Liver (tissue), 9 donors: ENCODE data around the gene PGAP6. TPM values are rescaled to one million over a fixed set of nuclear protein-coding genes. Genes with fewer than 3 reads are reported as not detected.

Experiments
- DNase-seq: peaks from one replicate; pipeline ENCODE4 v3.0.0-alpha.2; 2017; ENCODE audit warnings: low spot score
- H3K27ac ChIP-seq, 2 donors: one replicate each; pipeline ENCODE4 v1.7.0; 2013; ENCODE audit warnings: inconsistent platforms in 2 of 2, low read length in 2 of 2, control low read depth in 1 of 2, low read depth in 1 of 2, mild to moderate bottlenecking in 1 of 2
- H3K27me3 ChIP-seq, 4 donors: one replicate each; pipeline versions ENCODE4 v1.6.1 to v1.7.0; 2013; ENCODE audit warnings: low read length in 3 of 4, inconsistent platforms in 1 of 4, mild to moderate bottlenecking in 1 of 4, moderate library complexity in 1 of 4; ENCODE audit not compliant: control insufficient read depth in 4 of 4, insufficient read depth in 4 of 4
- H3K36me3 ChIP-seq, 4 donors: one replicate each; pipeline versions ENCODE4 v1.6.1 to v1.7.0; 2013; ENCODE audit warnings: low read length in 3 of 4, mild to moderate bottlenecking in 3 of 4, low read depth in 1 of 4, moderate library complexity in 1 of 4; ENCODE audit not compliant: control insufficient read depth in 4 of 4, insufficient read depth in 3 of 4
- H3K4me1 ChIP-seq, 4 donors: one replicate each; pipeline versions ENCODE4 v1.6.1 to v1.7.0; 2013; ENCODE audit warnings: low read length in 3 of 4, mild to moderate bottlenecking in 3 of 4, moderate library complexity in 1 of 4; ENCODE audit not compliant: control insufficient read depth in 4 of 4, insufficient read depth in 4 of 4
- H3K4me3 ChIP-seq, 3 donors: one replicate each; pipeline versions ENCODE4 v1.6.1 to v1.7.0; 2013; ENCODE audit warnings: low read length in 3 of 3, control low read depth in 1 of 3, low read depth in 1 of 3, mild to moderate bottlenecking in 1 of 3
- H3K9ac ChIP-seq, 2 donors: one replicate each; pipeline ENCODE4 v1.7.0; 2013; ENCODE audit warnings: low read length in 2 of 2, mild to moderate bottlenecking in 2 of 2, moderate library complexity in 2 of 2, control low read depth in 1 of 2, low read depth in 1 of 2
- H3K9me3 ChIP-seq, 4 donors: one replicate each; pipeline versions ENCODE4 v1.6.1 to v1.7.0; 2013; ENCODE audit warnings: low read length in 3 of 4; ENCODE audit not compliant: control insufficient read depth in 4 of 4
- EGR1 ChIP-seq, 2 donors: IDR thresholded peaks; 2 replicates each; pipeline ENCODE4 v1.6.1; 2016 to 2018; ENCODE audit warnings: antibody characterized with exemption in 2 of 2, low read depth in 2 of 2
- FOXA1 ChIP-seq: IDR thresholded peaks from 2 replicates; pipeline ENCODE4 v1.6.1; 2016; ENCODE audit warnings: antibody characterized with exemption
- FOXA2 ChIP-seq: IDR thresholded peaks from 2 replicates; pipeline ENCODE4 v1.6.1; 2016; ENCODE audit warnings: antibody characterized with exemption
- GABPA ChIP-seq, 2 donors: IDR thresholded peaks in 1 of 2; conservative IDR thresholded peaks in 1 of 2; 2 replicates each; pipeline ENCODE4 v1.6.1; 2016; ENCODE audit warnings: antibody characterized with exemption in 2 of 2, mild to moderate bottlenecking in 1 of 2, moderate library complexity in 1 of 2
- HNF4A ChIP-seq, 2 donors: conservative IDR thresholded peaks; 2 replicates each; pipeline ENCODE4 v1.6.1; 2016; ENCODE audit warnings: antibody characterized with exemption in 2 of 2, mild to moderate bottlenecking in 2 of 2
- HNF4G ChIP-seq: IDR thresholded peaks from 2 replicates; pipeline ENCODE4 v1.6.1; 2016; ENCODE audit warnings: antibody characterized with exemption
- JUND ChIP-seq, 2 donors: IDR thresholded peaks; 2 replicates each; pipeline ENCODE4 v1.6.1; 2016; ENCODE audit warnings: antibody characterized with exemption in 2 of 2
- MAX ChIP-seq: IDR thresholded peaks from 2 replicates; pipeline ENCODE4 v1.6.1; 2016; ENCODE audit warnings: antibody characterized with exemption
- NR2F2 ChIP-seq: IDR thresholded peaks from 2 replicates; pipeline ENCODE4 v1.6.1; 2016; ENCODE audit warnings: antibody characterized with exemption
- RAD21 ChIP-seq, 2 donors: IDR thresholded peaks; 2 replicates each; pipeline ENCODE4 v1.6.1; 2016; ENCODE audit warnings: antibody characterized with exemption in 2 of 2, mild to moderate bottlenecking in 2 of 2
- REST ChIP-seq: IDR thresholded peaks from 2 replicates; pipeline ENCODE4 v1.6.1; 2016; ENCODE audit warnings: antibody characterized with exemption, mild to moderate bottlenecking
- RXRA ChIP-seq, 2 donors: IDR thresholded peaks; 2 replicates each; pipeline ENCODE4 v1.6.1; 2017 to 2018; ENCODE audit warnings: antibody characterized with exemption in 2 of 2, mild to moderate bottlenecking in 1 of 2
- SP1 ChIP-seq: IDR thresholded peaks from 2 replicates; pipeline ENCODE4 v1.6.1; 2018; ENCODE audit warnings: antibody characterized with exemption, mild to moderate bottlenecking
- TAF1 ChIP-seq: conservative IDR thresholded peaks from 2 replicates; pipeline ENCODE4 v1.6.1; 2016; ENCODE audit warnings: antibody characterized with exemption, mild to moderate bottlenecking
- YY1 ChIP-seq: IDR thresholded peaks from 2 replicates; pipeline ENCODE4 v1.6.1; 2016; ENCODE audit warnings: antibody characterized with exemption, mild to moderate bottlenecking
- WGBS: extraction: QIAGEN DNeasy Blood & Tissue Kit; methylation state at CpG from one replicate; pipeline ENCODE4 v1.1.7; 2013; 5-methylcytosine and 5-hydroxymethylcytosine counted together
- polyA plus RNA-seq, 2 donors: library from polyadenylated mRNA; stranded (reverse) in 1 of 2; unstranded in 1 of 2; fragments of 200-250 nt in 1 of 2; fragments of >200 nt in 1 of 2; fragmentation: Nextera tagmentation in 1 of 2; extraction: Ambion mirVana in 1 of 2; gene quantifications; one replicate each; pipeline versions ENCODE4 v1.2.1 to v1.2.3, GENCODE V29; 2013 to 2015
- total RNA-seq, 2 donors: library from RNA; depleted of rRNA; stranded (reverse); fragments of >200 nt; gene quantifications; one replicate each; pipeline ENCODE4 v1.2.3, GENCODE V29; 2014
- TF ChIP-seq, protein P1 (sequence below): fragments of 150-350 bp; IDR thresholded peaks from 2 replicates; pipeline ENCODE4 v1.5.1; 2017; ENCODE audit warnings: improper control_type of control experiment, low read depth, low read length; ENCODE audit not compliant: missing input control
- TF ChIP-seq, protein P2 (sequence below): IDR thresholded peaks from 2 replicates; pipeline ENCODE4 v1.6.1; 2016; ENCODE audit warnings: antibody characterized with exemption
- TF ChIP-seq, protein P3 (sequence below): IDR thresholded peaks from 2 replicates; pipeline ENCODE4 v1.6.1; 2016; ENCODE audit warnings: antibody characterized with exemption
- donor health status: healthy.
- donor health status: healthy.
- donor health status: healthy.
- donor health status: healthy.
- donor health status: healthy.

Gene PGAP6
- total and polyA plus RNA-seq, 4 donors = 18.9 to 50.5 (median 38.0) TPM

- Histone ChIP-seq H3K36me3 (peaks cover 0 to 50% (median 18%) of the 10 kb centered on the region in 4 donors), H3K27ac (no peak overlapping the region), H3K27me3 (no peaks in the 10 kb centered on the region), H3K9me3 (no peaks in the 10 kb centered on the region), H3K9ac (no peak overlapping the region), H3K4me1 (peaks cover 4 to 18% (median 15%) of the 10 kb centered on the region in 4 donors), H3K4me3 (no peak overlapping the region)
- 96% methylated on average over 19 of the region's 19 CpGs for WGBS
- no peak for DNase-seq
- TF ChIP-seq FOXA1 (no peak), NR2F2 (no peak), GABPA (IDR thresholded peaks at IDR 0.05 in 1 of 2, conservative IDR thresholded peaks at IDR 0.05 in 1 of 2) (no peak), FOXA2 (no peak), EGR1 (IDR thresholded peaks at IDR 0.05; ENCODE audit: low read depth in 2 of 2) (no peak), SP1 (no peak)
These were observed 9.3 kb downstream of the PGAP6 start for GRCh38 chr16:372302-372983.

DNA sequence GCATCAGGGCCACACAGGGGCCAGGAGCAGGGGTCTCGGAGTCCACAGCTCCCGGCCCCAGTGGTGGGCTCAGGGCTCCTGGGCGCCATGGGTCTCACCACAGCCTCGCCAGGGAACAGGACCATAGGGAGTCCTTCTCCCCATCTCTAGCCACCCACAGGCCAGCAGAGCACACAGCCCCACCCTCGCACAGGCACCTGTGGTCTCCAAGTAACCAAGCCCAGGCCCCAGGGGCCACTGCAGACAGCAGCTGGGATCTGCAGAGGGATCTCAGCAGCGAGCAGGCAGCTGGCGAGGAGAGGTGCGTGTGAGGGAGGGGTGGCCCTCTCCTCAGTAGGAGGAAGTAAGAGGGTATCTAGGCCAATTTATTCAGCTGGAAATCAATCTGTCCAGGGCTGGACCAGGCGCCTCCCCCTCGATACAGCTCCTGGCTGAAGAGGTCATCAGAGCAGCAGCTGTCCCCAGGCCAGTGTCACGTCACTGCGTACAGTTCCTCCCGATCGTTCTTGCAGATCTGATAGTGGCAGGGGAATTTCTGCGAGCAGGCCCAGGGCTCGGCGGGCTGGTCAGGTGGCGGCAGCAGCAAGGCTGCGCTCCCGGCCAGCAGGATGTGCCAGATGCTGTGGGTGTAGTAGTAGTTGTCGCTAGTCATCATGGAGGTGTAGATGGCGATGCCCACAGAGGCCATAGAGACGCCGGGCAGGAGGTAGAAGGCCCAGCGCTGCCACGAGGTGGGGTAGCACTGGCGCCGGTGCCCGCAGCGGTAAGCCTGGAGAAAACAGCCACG lies 10.1 kb downstream of the PGAP6 start:
- WGBS = 93% methylated on average over 31 of the region's 31 CpGs
- no peak overlapping the region for H3K4me3 ChIP-seq
- H3K27ac ChIP-seq = no peak overlapping the region
- H3K9ac ChIP-seq = no peak overlapping the region
- H3K36me3 ChIP-seq = peaks cover 2 to 46% (median 18%) of the 10 kb centered on the region in 4 donors
- no peaks in the 10 kb centered on the region for H3K9me3 ChIP-seq
- H3K4me1 ChIP-seq = peaks cover 4 to 18% (median 15%) of the 10 kb centered on the region in 4 donors
- H3K27me3 ChIP-seq = no peaks in the 10 kb centered on the region
- TF ChIP-seq NR2F2 (no peak), RXRA (IDR thresholded peaks at IDR 0.05) (no peak), JUND (IDR thresholded peaks at IDR 0.05) (no peak), MAX (no peak), HNF4A (conservative IDR thresholded peaks at IDR 0.05) (no peak), GABPA (IDR thresholded peaks at IDR 0.05 in 1 of 2, conservative IDR thresholded peaks at IDR 0.05 in 1 of 2) (no peak), EGR1 (IDR thresholded peaks at IDR 0.05; ENCODE audit: low read depth in 2 of 2) (no peak), YY1 (no peak), HNF4G (no peak), SP1 (no peak), RAD21 (IDR thresholded peaks at IDR 0.05) (no peak), FOXA2 (no peak), TAF1 (no peak), REST (no peak), FOXA1 (no peak)
- TF ChIP-seq, protein P1, sequence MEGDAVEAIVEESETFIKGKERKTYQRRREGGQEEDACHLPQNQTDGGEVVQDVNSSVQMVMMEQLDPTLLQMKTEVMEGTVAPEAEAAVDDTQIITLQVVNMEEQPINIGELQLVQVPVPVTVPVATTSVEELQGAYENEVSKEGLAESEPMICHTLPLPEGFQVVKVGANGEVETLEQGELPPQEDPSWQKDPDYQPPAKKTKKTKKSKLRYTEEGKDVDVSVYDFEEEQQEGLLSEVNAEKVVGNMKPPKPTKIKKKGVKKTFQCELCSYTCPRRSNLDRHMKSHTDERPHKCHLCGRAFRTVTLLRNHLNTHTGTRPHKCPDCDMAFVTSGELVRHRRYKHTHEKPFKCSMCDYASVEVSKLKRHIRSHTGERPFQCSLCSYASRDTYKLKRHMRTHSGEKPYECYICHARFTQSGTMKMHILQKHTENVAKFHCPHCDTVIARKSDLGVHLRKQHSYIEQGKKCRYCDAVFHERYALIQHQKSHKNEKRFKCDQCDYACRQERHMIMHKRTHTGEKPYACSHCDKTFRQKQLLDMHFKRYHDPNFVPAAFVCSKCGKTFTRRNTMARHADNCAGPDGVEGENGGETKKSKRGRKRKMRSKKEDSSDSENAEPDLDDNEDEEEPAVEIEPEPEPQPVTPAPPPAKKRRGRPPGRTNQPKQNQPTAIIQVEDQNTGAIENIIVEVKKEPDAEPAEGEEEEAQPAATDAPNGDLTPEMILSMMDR = no peak
- TF ChIP-seq, protein P2, sequence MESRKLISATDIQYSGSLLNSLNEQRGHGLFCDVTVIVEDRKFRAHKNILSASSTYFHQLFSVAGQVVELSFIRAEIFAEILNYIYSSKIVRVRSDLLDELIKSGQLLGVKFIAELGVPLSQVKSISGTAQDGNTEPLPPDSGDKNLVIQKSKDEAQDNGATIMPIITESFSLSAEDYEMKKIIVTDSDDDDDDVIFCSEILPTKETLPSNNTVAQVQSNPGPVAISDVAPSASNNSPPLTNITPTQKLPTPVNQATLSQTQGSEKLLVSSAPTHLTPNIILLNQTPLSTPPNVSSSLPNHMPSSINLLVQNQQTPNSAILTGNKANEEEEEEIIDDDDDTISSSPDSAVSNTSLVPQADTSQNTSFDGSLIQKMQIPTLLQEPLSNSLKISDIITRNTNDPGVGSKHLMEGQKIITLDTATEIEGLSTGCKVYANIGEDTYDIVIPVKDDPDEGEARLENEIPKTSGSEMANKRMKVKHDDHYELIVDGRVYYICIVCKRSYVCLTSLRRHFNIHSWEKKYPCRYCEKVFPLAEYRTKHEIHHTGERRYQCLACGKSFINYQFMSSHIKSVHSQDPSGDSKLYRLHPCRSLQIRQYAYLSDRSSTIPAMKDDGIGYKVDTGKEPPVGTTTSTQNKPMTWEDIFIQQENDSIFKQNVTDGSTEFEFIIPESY = no peak
- TF ChIP-seq, protein P3, sequence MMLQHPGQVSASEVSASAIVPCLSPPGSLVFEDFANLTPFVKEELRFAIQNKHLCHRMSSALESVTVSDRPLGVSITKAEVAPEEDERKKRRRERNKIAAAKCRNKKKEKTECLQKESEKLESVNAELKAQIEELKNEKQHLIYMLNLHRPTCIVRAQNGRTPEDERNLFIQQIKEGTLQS = no peak
- DNase-seq = no peak
